ENCODE data around the gene HSPH1. TPM values are rescaled to one million over a fixed set of nuclear protein-coding genes. Genes with fewer than 3 reads are reported as not detected.

HSPH1 gene
- polyA plus RNA-seq, 1 donor from 2014 or later, result 112 TPM

GRCh38 chr13:31207661-31208552, 46.2 kb upstream of the HSPH1 start:
- Histone ChIP-seq H3K27me3 (ENCODE audit: insufficient read depth, low read depth, low read length) (no peaks in the 10 kb centered on the region), H3K9me3 (ENCODE audit: low read length) (no peaks in the 10 kb centered on the region), H4K20me1 (ENCODE audit: insufficient read depth) (no peaks in the 10 kb centered on the region), H3K9me2 (ENCODE audit: insufficient read depth, low read length) (no peaks in the 10 kb centered on the region), H3K9ac (ENCODE audit: low read length) (no peak overlapping the region), H3K4me3 (ENCODE audit: low read length) (no peak overlapping the region), H3K79me2 (replicated peaks; ENCODE audit: insufficient read depth, low read length) (no peaks in the 10 kb centered on the region), H3K36me3 (ENCODE audit: insufficient read depth, low read length) (no peaks in the 10 kb centered on the region), H3K4me2 (ENCODE audit: low read length) (no peak overlapping the region), H2AFZ (ENCODE audit: low read depth, low read length) (no peak overlapping the region), H3K27ac (ENCODE audit: low read length) (no peak overlapping the region), H3F3A (ENCODE audit: insufficient read depth, low read length, poor library complexity, severe bottlenecking) (no peaks in the 10 kb centered on the region)
- TF ChIP-seq SMC3 (conservative IDR thresholded peaks at IDR 0.05; ENCODE audit: poor library complexity), result no peak
- TF ChIP-seq RAD21 (conservative IDR thresholded peaks at IDR 0.05), result no peak
- no peak for TF ChIP-seq TAF1 (IDR thresholded peaks at IDR 0.05; ENCODE audit: low read depth)
- no peak for TF ChIP-seq MXI1 (conservative IDR thresholded peaks at IDR 0.05; ENCODE audit: poor library complexity, severe bottlenecking)
- TF ChIP-seq REST (IDR thresholded peaks at IDR 0.05; ENCODE audit: borderline replicate concordance), result no peak
- TF ChIP-seq CTCF (IDR thresholded peaks at IDR 0.05; ENCODE audit: poor library complexity, severe bottlenecking), result no peak
- TF ChIP-seq EZH2 (IDR thresholded peaks at IDR 0.05; ENCODE audit: borderline replicate concordance, insufficient read depth, low read length, poor library complexity, severe bottlenecking), result no peak
- no peak for TF ChIP-seq POLR2AphosphoS5 (IDR thresholded peaks at IDR 0.05)
- TF ChIP-seq EP300 (conservative IDR thresholded peaks at IDR 0.05; ENCODE audit: poor library complexity, severe bottlenecking), result no peak

- Histone ChIP-seq H2AFZ (ENCODE audit: low read depth, low read length) (no peak overlapping the region), H3K9me2 (ENCODE audit: insufficient read depth, low read length) (no peaks in the 10 kb centered on the region), H3K4me2 (ENCODE audit: low read length) (no peak overlapping the region), H3K27ac (ENCODE audit: low read length) (no peak overlapping the region), H3K79me2 (replicated peaks; ENCODE audit: insufficient read depth, low read length) (peaks cover 5% of the 10 kb centered on the region), H3K36me3 (ENCODE audit: insufficient read depth, low read length) (no peaks in the 10 kb centered on the region), H3K4me3 (ENCODE audit: low read length) (no peak overlapping the region), H4K20me1 (ENCODE audit: insufficient read depth) (no peaks in the 10 kb centered on the region), H3F3A (ENCODE audit: insufficient read depth, low read length, poor library complexity, severe bottlenecking) (no peaks in the 10 kb centered on the region), H3K27me3 (ENCODE audit: insufficient read depth, low read depth, low read length) (no peaks in the 10 kb centered on the region), H3K9ac (ENCODE audit: low read length) (no peak overlapping the region), H3K9me3 (ENCODE audit: low read length) (no peaks in the 10 kb centered on the region)
- TF ChIP-seq EP300 (conservative IDR thresholded peaks at IDR 0.05; ENCODE audit: poor library complexity, severe bottlenecking) (no peak), SMC3 (conservative IDR thresholded peaks at IDR 0.05; ENCODE audit: poor library complexity) (no peak), RAD21 (conservative IDR thresholded peaks at IDR 0.05) (no peak), MXI1 (conservative IDR thresholded peaks at IDR 0.05; ENCODE audit: poor library complexity, severe bottlenecking) (no peak), CTCF (IDR thresholded peaks at IDR 0.05; ENCODE audit: poor library complexity, severe bottlenecking) (no peak), REST (IDR thresholded peaks at IDR 0.05; ENCODE audit: borderline replicate concordance) (no peak), POLR2AphosphoS5 (IDR thresholded peaks at IDR 0.05) (no peak), TAF1 (IDR thresholded peaks at IDR 0.05; ENCODE audit: low read depth) (no peak), EZH2 (IDR thresholded peaks at IDR 0.05; ENCODE audit: borderline replicate concordance, insufficient read depth, low read length, poor library complexity, severe bottlenecking) (no peak)
Measured at GRCh38 chr13:31204592-31204991, 42.9 kb upstream of the HSPH1 start.

All from neural cell (in vitro differentiated cells).